GM18868 (cell line): ENCODE measurements around the gene LPCAT3.

Experiments
- ATAC-seq: cut with Tn5 transposase; IDR thresholded peaks from one replicate; pipeline ENCODE4 v1.9.1; 2021; ENCODE audit warnings: mild to moderate bottlenecking, moderate library complexity; ENCODE audit not compliant: unreplicated experiment

Gene LPCAT3

DNA sequence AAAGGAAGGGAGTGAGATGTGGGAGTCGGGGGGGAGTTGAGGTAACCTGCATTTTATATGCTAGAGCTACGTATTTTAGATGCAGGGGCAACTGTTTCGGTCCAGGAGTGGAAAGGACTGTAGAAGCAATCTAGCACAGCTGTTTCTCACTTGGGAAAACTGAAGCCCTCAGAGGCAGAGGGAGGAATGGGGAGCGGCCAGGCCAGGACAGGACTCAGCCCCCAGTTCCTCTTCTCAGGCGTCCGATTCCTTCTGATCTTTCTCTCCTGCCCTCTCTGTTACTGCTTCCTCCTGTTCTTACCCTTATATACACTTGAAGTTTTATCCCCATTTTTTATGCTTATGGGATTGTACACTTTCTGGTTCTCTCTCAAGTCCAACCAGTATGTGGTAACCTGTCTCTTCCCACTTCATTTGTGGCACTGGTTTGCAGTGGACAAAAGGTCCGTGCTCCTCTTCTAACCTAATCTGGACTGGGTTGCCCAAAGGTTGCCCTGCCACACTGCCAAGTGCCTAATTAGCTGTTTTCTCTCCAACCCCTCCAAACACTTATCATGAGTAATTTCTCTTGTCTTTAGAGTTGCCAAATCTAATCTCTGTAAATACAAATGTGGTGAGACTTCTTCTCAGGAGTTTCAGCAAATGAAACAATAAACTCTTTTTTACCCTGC, 16.2 kb downstream of the LPCAT3 start:
- no peak for ATAC-seq

- ATAC-seq: no peak
Measured at GRCh38 chr12:6998715-6999451, 19.4 kb downstream of the LPCAT3 start.

GRCh38 chr12:6996040-6996441, 22.2 kb downstream of the LPCAT3 start:
- ATAC-seq: no peak

GRCh38 chr12:6987956-6988553, 30.2 kb downstream of the LPCAT3 start:
- no peak for ATAC-seq

- no peak for ATAC-seq
Measured at GRCh38 chr12:6982532-6982931, 35.7 kb downstream of the LPCAT3 start.

GRCh38 chr12:6981152-6982052, 36.9 kb downstream of the LPCAT3 start:
- no peak for ATAC-seq

- ATAC-seq: no peak
Measured at GRCh38 chr12:6980740-6981139, 37.5 kb downstream of the LPCAT3 start.

GRCh38 chr12:6980075-6980474, 38.2 kb downstream of the LPCAT3 start:
- no peak for ATAC-seq

GRCh38 chr12:6979453-6979852, 38.8 kb downstream of the LPCAT3 start:
- no peak for ATAC-seq

DNA sequence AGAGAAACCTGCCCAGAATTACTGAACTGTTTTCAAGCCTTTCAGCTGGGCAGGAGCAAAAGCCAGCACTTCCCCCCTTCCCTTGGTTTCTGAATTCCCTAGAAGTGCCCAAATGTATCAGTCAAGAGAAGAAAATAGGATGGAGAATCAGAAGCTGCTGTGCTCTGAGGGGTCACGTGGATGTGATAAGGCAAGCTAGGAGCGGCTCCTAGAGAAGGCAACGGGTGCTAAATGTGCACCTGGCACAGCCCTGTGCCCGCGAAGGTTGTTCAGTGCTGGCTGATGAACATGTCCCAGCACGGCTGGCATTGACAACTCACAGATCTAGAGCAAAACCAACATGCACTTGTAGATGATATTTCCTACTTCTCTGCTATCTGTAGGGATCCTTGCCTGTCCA, 39.3 kb downstream of the LPCAT3 start:
- ATAC-seq: no peak

- ATAC-seq: no peak
Measured at GRCh38 chr12:6978611-6979011, 39.7 kb downstream of the LPCAT3 start.

DNA sequence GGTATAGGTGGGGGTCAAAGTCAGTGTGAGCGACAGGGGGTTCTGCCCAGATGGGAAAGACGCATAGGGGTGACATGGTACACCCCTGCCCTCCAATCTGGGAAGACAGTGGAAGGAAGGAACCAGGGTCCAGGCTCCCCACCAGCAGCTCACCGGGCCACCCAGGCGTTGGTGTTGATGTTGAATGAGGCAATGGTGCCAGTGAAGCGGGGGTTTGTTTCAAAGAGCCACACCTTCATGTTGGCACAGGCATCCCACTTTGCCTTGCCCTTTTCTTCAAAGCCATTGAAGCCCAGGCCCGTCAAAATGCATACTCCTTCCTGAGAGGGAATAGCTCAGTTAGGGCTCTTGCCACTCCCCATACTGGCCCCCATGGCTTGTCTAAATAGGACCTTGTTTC, 40.1 kb downstream of the LPCAT3 start:
- no peak for ATAC-seq

GRCh38 chr12:6977653-6978052, 40.6 kb downstream of the LPCAT3 start:
- no peak for ATAC-seq

DNA sequence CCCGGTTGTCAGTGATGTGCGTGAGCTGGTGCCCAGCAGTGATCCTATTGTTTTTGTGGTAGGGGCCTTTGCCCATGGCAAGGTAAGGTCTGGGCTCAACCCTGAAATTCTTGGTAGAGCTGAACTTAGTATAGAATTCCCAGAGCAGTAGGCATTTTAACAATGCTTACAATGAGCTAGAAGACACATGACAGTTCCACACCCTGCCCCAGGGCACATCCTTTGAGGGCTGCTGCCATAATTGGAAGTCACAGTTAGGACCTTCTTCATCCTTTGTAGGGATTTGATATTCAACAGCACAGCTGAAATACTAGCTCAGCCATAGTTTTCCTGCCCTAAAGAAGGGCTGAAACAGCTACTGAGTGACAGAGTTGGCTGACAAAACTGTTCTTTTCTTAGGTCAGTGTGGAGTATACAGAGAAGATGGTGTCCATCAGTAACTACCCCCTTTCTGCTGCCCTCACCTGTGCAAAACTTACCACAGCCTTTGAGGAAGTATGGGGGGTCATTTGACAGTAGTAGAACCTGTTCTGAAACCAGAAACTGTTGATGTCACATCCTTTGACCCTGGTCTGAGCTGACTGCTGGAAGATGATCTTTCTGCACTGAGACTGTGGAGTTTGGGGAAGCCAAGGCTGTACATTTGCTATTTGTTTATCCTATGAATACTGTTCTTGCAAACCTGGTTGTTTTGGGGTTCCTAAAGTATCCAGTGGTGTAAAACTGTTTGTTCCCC, 42.8 kb downstream of the LPCAT3 start:
- no peak for ATAC-seq

DNA sequence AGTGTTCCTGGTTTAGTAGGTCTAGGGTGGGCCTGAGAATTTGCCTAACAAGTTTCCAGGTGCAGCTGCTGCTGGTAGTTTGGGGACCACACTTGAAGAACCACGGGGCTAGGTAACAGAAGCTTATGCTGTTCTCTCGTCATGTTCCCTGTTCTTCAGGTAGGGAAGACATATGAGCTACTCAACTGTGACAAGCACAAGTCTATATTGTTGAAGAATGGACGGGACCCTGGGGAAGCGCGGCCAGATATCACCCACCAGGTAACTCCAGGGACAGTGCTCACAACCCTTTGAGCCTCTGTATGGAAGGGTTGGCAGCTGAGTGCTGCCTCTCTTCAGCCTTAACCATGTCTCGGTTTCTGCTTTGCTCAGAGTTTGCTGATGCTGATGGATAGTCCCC, 44.1 kb downstream of the LPCAT3 start:
- ATAC-seq: no peak

- ATAC-seq: no peak
Measured at GRCh38 chr12:6970096-6970527, 48.2 kb downstream of the LPCAT3 start.

GRCh38 chr12:6968426-6968825, 49.9 kb downstream of the LPCAT3 start:
- no peak for ATAC-seq

- ATAC-seq: no peak
Measured at GRCh38 chr12:6967651-6968100, 50.6 kb downstream of the LPCAT3 start.

DNA sequence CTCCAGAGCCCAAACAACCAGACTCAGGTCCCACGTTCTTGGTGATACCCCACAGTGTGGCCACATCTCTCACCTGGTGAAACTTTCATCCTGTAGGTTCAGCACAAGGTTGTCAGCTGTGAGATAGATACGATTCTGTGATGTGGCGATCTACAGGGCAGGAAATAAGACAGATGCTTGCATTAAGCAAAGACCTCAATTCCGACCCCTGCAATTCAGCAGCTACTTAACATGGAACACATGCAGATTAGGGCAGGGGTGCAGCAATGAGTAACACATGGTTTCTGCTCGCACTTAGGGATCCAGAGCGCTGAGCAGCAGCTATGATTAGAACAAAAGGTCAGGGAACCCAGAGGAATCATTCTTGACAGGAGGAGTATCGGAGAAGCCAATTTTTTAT, 51.9 kb downstream of the LPCAT3 start:
- no peak for ATAC-seq

DNA sequence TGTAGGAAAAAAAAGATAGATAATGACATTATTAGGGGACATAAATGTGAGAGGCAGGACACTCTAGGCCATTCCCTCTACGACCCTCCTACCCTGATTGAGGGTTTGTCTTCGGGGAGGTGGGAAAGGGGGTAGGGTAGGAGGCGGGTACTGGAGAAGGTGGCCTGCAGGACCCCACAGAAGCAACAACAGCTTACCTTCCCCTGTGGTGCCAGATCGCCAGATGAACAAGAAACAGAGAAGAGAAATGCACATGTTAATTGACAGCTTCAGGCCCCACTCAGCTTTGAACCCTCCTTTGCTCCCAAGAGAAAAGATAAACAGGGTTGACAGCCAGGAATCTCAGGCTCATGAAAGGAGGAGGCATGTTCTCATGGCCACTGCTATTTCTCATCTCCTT, 52.6 kb downstream of the LPCAT3 start:
- no peak for ATAC-seq
